K562 (cell line): ENCODE results near the gene CDH5. TPM values are rescaled to one million over a fixed set of nuclear protein-coding genes. Genes with fewer than 3 reads are reported as not detected.

Source experiments
- BCL6 ChIP-seq: fragments of 250-450 bp; sonication (Bioruptor Pico); IDR thresholded peaks from 2 replicates; pipeline ENCODE4 v1.4.0; 2020
- BRCA1 ChIP-seq, 2 experiments: fragments of 450-650 bp in 1 of 2; sonication (generic) in 1 of 2; formaldehyde crosslinking in 1 of 2; IDR thresholded peaks; 2 replicates each; pipeline versions ENCODE4 v1.5.0 to v1.6.1; 2017 to 2020; ENCODE audit warnings: mild to moderate bottlenecking in 1 of 2, missing genetic modification reagents in 1 of 2
- ELF2 ChIP-seq: fragments of 250-450 bp; sonication (Bioruptor Pico); IDR thresholded peaks from 2 replicates; pipeline ENCODE4 v1.5.0; 2021; ENCODE audit warnings: mild to moderate bottlenecking
- FOXA1 ChIP-seq: fragments of 450-650 bp; IDR thresholded peaks from 2 replicates; pipeline ENCODE4 v1.6.1; 2016; ENCODE audit warnings: mild to moderate bottlenecking, borderline replicate concordance
- GABPB1 ChIP-seq: sonication (generic); formaldehyde crosslinking; IDR thresholded peaks from 2 replicates; pipeline ENCODE4 v1.8.0; 2022; ENCODE audit warnings: mild to moderate bottlenecking, missing genetic modification reagents
- HMGXB4 ChIP-seq: sonication (generic); formaldehyde crosslinking; IDR thresholded peaks from 2 replicates; pipeline ENCODE4 v1.8.1; 2023; ENCODE audit warnings: mild to moderate bottlenecking, missing genetic modification reagents
- JUND ChIP-seq, 2 experiments: IDR thresholded peaks; 2 replicates in 1 of 2; 3 replicates in 1 of 2; pipeline ENCODE4 v1.6.1; 2011; ENCODE audit warnings: borderline replicate concordance in 2 of 2, low read depth in 2 of 2, low read length in 2 of 2, improper control_type of control experiment in 1 of 2, missing biosample characterization in 1 of 2, missing genetic modification characterization in 1 of 2, missing genetic modification reagents in 1 of 2
- KDM4B ChIP-seq, 2 experiments: fragments of 450-650 bp in 1 of 2; sonication (generic) in 1 of 2; IDR thresholded peaks; 2 replicates each; pipeline ENCODE4 v1.6.1; 2016 to 2017; ENCODE audit warnings: borderline replicate concordance in 2 of 2, antibody characterized with exemption in 1 of 2, low read depth in 1 of 2, mild to moderate bottlenecking in 1 of 2
- KLF6 ChIP-seq: fragments of 250-450 bp; sonication (Bioruptor Pico); IDR thresholded peaks from 2 replicates; pipeline ENCODE4 v1.4.0; 2020; ENCODE audit warnings: mild to moderate bottlenecking, moderate library complexity, borderline replicate concordance
- MAFK ChIP-seq: IDR thresholded peaks from 2 replicates; pipeline ENCODE4 v1.6.1; 2011; ENCODE audit warnings: low read length, improper control_type of control experiment
- MAZ ChIP-seq, 2 experiments: fragments of 450-650 bp in 1 of 2; sonication (generic) in 1 of 2; formaldehyde crosslinking; IDR thresholded peaks in 1 of 2; conservative IDR thresholded peaks in 1 of 2; 2 replicates each; pipeline versions ENCODE4 v1.4.0 to v1.5.0; 2020; ENCODE audit warnings: mild to moderate bottlenecking in 1 of 2, missing genetic modification reagents in 1 of 2
- MXD1 ChIP-seq: fragments of 250-450 bp; sonication (Bioruptor Pico); IDR thresholded peaks from 2 replicates; pipeline ENCODE4 v1.8.0; 2021; ENCODE audit warnings: borderline replicate concordance, mild to moderate bottlenecking, moderate library complexity; ENCODE audit not compliant: poor library complexity, severe bottlenecking
- POLR2B ChIP-seq: fragments of 450-650 bp; IDR thresholded peaks from 2 replicates; pipeline ENCODE4 v1.6.1; 2018; ENCODE audit warnings: low read depth; ENCODE audit not compliant: partially characterized antibody
- SOX6 ChIP-seq: fragments of 450-650 bp; IDR thresholded peaks from 2 replicates; pipeline ENCODE4 v1.6.1; 2014; ENCODE audit warnings: mild to moderate bottlenecking
- SP2 ChIP-seq: IDR thresholded peaks from 2 replicates; pipeline ENCODE4 v1.6.1; 2011; ENCODE audit warnings: mild to moderate bottlenecking, low read depth, low read length, moderate library complexity; ENCODE audit not compliant: poor library complexity, severe bottlenecking; ENCODE audit errors: extremely low read depth
- TAL1 ChIP-seq: fragments of 450-650 bp; IDR thresholded peaks from 2 replicates; pipeline ENCODE4 v1.6.1; 2016; ENCODE audit warnings: mild to moderate bottlenecking
- TBL1XR1 ChIP-seq, 2 experiments: IDR thresholded peaks; 2 replicates each; pipeline ENCODE4 v1.6.1; 2012; ENCODE audit warnings: improper control_type of control experiment in 2 of 2, low read length in 2 of 2, mild to moderate bottlenecking in 1 of 2
- TCFL5 ChIP-seq: fragments of 250-450 bp; sonication (Bioruptor Pico); conservative IDR thresholded peaks from 2 replicates; pipeline ENCODE4 v1.6.1; 2021; ENCODE audit warnings: mild to moderate bottlenecking, moderate library complexity, matching md5 sums
- TFAP4 ChIP-seq: sonication (generic); formaldehyde crosslinking; IDR thresholded peaks from 2 replicates; pipeline ENCODE4 v1.8.0; 2022; ENCODE audit warnings: missing genetic modification reagents, mild to moderate bottlenecking, moderate library complexity, borderline replicate concordance
- VEZF1 ChIP-seq: fragments of 200-800 bp; sonication (Bioruptor generic); IDR thresholded peaks from 2 replicates; pipeline ENCODE4 v1.6.1; 2017; ENCODE audit warnings: missing genetic modification characterization, missing compliant biosample characterization
- ZNF253 ChIP-seq: fragments of 250-450 bp; sonication (Bioruptor Pico); conservative IDR thresholded peaks from 2 replicates; pipeline ENCODE4 v1.6.1; 2021; ENCODE audit warnings: mild to moderate bottlenecking
- ZNF41 ChIP-seq: fragments of 250-450 bp; sonication (Bioruptor Pico); conservative IDR thresholded peaks from 2 replicates; pipeline ENCODE4 v1.4.0; 2020; ENCODE audit warnings: mild to moderate bottlenecking
- polyA plus RNA-seq, 8 experiments: library from polyadenylated mRNA; depleted of rRNA in 4 of 8; stranded (reverse) in 5 of 8; unstranded in 3 of 8; fragments of >200 nt; fragmentation: Nextera tagmentation in 2 of 8; fragmentation: Illumina TruSeq in 1 of 8; extraction: Ambion mirVana in 2 of 8; extraction: Trizol in 1 of 8; gene quantifications; 2 replicates each; pipeline versions ENCODE4 v1.2.1 to v1.2.3, GENCODE V29; 2011 to 2014; ENCODE audit warnings: inconsistent platforms in 1 of 8, missing spikeins in 1 of 8
- total RNA-seq, 7 experiments: library from RNA; depleted of rRNA in 6 of 7; stranded (reverse); fragments of >200 nt in 6 of 7; fragmentation: Illumina TruSeq in 2 of 7; extraction: Trizol in 2 of 7; gene quantifications; 2 replicates each; pipeline versions ENCODE4 v1.2.1 to v1.2.3, GENCODE V29; 2011 to 2021; ENCODE audit warnings: low replicate concordance in 1 of 7

Gene CDH5
- total and polyA plus RNA-seq, 9 of the 15 experiments (the other 6 are each of a cell fraction or from before 2014, with no cell fraction given) = not detected

- TF ChIP-seq TAL1 (no peak), TCFL5 (CRISPR knock-in tag) (no peak), POLR2B (no peak), MAFK (no peak), MXD1 (no peak), SOX6 (no peak), ZNF253 (CRISPR knock-in tag) (no peak), TFAP4 (CRISPR knock-in tag) (0 out of 2 replicates have a peak, but pooled peaks have one; percentile 43), GABPB1 (CRISPR knock-in tag) (no peak), JUND (IDR thresholded peaks at IDR 0.05; ENCODE audit: borderline replicate concordance, low read depth, low read length) (peak; percentile 25; the same call in 1 of the 2 replicates), JUND (tag; IDR thresholded peaks at IDR 0.05; ENCODE audit: borderline replicate concordance, low read depth, low read length) (no peak), TBL1XR1 (IDR thresholded peaks at IDR 0.05; ENCODE audit: low read length in 2 of 2) (no peak), ZNF41 (CRISPR knock-in tag) (no peak), MAZ (CRISPR knock-in tag; conservative IDR thresholded peaks at IDR 0.05 in 1 of 2, IDR thresholded peaks at IDR 0.05 in 1 of 2) (0 out of 4 replicates have a peak, but pooled peaks of 1 of the 2 experiments have one; percentile 29), ELF2 (CRISPR knock-in tag) (no peak), KDM4B (IDR thresholded peaks at IDR 0.05; ENCODE audit: borderline replicate concordance in 2 of 2, low read depth in 1 of 2) (0 out of 4 replicates have a peak, but pooled peaks of 1 of the 2 experiments have one; percentile 43), HMGXB4 (CRISPR knock-in tag) (no peak), BCL6 (CRISPR knock-in tag) (no peak), KLF6 (CRISPR knock-in tag) (no peak), SP2 (no peak), FOXA1 (no peak), VEZF1 (CRISPR knock-in tag) (no peak), BRCA1 (IDR thresholded peaks at IDR 0.05) (no peak), BRCA1 (CRISPR knock-in tag; IDR thresholded peaks at IDR 0.05) (no peak)
Observed at GRCh38 chr16:66406534-66407221, 40.2 kb downstream of the CDH5 start (continued).
